GM12872 (cell line): ENCODE measurements around the gene LEP.

Source experiments
- TF ChIP-seq, protein P1 (sequence below): IDR thresholded peaks from 3 replicates; pipeline ENCODE4 v1.5.1; 2011; ENCODE audit warnings: low read depth, mild to moderate bottlenecking, low read length, moderate library complexity; ENCODE audit not compliant: insufficient read depth

LEP gene

DNA sequence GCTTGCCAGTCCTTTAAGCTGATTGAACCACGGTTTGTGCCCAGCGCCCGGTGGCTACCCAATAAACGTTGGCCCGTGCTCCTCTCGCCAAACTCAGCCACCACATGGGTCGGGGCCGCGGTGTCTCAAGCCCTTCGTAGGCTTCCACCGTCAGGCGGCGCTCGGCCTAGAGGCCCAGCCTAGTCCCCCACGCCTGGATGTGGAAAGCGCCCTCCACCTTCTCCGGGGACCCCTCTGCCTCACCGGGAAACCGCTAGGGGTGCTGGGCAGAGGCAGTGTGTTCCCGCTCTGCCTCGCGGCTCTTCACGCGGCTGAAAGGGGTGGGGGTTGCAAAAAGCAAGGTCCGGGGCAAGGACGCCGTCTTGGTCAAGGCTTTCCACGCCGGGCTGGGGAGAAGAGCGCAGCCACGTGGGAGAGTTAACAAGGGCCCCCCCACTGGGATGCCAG lies 29.8 kb downstream of the LEP start:
- TF ChIP-seq, protein P1, sequence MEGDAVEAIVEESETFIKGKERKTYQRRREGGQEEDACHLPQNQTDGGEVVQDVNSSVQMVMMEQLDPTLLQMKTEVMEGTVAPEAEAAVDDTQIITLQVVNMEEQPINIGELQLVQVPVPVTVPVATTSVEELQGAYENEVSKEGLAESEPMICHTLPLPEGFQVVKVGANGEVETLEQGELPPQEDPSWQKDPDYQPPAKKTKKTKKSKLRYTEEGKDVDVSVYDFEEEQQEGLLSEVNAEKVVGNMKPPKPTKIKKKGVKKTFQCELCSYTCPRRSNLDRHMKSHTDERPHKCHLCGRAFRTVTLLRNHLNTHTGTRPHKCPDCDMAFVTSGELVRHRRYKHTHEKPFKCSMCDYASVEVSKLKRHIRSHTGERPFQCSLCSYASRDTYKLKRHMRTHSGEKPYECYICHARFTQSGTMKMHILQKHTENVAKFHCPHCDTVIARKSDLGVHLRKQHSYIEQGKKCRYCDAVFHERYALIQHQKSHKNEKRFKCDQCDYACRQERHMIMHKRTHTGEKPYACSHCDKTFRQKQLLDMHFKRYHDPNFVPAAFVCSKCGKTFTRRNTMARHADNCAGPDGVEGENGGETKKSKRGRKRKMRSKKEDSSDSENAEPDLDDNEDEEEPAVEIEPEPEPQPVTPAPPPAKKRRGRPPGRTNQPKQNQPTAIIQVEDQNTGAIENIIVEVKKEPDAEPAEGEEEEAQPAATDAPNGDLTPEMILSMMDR: no peak

DNA sequence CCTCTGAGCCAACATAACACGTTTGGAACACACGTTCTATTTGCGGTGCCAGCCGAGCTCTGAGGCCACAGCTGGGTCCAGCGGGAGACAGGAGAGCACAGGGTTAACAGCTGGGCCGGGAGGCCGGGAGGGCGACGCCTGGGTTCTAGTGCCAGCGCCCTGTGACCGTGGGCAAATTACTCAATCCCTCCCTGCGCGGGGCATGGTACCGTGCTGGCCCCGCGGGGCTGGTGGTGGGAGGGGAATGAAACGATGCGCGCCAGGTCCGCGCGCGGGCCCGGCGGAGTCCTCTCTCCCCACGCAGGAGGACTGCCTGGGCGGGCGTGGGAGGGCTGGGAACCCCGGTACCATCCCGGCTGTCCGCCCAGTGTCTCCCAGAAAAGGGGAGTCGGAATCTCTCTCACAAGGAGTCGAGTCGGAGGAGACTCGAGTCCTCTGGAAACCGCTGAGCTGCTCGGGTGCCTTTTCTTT lies 30.4 kb downstream of the LEP start:
- TF ChIP-seq, protein P1: no peak

DNA sequence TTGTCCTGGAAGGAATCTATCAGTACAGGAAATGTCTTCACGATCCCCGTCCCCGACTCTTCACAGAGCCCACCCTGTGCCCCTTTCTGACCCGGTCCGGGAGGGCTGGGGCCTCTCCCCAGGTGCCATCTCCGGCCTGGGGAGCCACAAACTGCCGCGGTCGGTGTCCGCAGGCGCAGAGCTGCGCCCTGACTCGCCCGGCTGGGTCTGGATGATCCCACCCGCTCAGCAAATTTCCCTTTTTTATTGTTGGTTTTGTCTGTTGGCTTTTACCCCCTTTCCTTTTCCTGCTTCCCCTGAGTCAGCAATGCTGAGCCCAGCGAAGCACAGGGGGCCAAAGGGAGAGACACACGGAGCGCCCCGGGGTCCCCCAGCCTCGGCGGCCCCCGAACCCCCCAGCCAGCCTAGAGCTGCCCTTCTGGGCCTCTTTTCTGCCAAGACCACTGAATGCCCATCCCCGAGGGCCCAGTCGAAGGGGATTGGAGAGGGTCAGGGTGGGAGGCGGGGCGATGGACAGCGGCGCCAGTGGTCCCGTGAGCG lies 30.9 kb downstream of the LEP start:
- TF ChIP-seq, protein P1: no peak

DNA sequence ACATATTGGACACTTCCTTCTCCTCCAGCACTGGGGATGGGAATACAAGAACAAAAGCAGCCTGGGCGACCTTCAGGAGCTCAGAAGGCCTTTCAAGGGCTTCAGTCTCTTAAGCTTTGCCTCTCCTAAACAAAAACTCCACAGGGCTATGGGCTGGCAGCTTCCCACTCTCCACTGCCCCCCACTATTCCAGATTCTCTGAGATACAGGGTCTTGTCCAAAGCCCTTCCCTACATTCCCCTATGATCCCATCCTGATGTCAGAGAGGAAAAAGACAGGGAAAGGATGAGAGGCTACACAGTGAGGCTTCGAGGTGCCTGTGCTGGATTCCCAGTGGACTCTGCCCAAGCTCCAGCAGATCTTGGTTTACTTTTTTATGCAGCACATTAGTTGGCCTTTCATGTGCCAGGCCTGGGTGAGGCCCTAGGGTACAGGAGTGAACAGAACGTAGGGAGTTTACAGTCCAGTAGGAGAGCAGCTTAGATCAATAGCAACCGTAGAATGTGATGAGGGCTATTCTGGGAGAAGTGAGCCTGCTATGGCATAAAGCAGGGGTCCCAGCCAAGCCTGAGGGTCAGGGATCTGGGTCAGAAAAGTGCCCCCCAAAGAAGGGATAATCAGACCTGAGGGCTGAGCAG lies 33.3 kb downstream of the LEP start:
- TF ChIP-seq, protein P1: no peak

DNA sequence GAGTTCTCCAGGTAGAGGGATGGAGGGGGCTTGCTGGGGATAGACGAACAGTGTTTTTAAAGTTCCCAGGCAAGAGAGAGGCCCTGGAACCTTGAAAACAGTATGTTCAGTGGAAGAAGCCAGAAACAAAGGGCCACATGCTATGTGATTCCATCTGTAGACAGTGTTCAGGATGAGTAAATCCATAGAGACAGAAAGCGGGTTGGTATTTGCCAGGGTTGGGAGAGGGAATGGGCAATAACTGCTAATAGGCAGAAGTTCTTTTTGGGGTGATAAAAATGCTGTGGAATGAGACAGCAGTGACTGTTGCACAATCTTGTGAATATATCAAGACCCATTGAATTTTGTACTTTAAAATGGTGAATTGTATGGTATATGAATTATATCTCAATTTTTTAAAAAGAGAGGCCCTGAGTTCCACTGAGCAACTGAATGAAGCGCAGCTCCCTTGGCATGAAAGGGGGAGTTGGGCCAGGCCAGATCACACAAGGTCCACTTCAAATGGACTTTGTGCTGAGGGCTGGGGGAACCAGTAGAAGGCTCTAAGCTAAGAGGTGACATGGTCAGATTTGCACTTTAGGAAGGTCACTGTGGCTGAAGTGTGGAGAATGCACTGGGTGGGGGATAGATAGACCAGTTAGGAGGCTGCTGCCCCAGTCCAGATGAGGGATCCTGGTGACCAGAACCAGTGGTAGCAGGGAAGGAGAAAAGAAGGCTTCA lies 34.0 kb downstream of the LEP start:
- TF ChIP-seq, protein P1: no peak

DNA sequence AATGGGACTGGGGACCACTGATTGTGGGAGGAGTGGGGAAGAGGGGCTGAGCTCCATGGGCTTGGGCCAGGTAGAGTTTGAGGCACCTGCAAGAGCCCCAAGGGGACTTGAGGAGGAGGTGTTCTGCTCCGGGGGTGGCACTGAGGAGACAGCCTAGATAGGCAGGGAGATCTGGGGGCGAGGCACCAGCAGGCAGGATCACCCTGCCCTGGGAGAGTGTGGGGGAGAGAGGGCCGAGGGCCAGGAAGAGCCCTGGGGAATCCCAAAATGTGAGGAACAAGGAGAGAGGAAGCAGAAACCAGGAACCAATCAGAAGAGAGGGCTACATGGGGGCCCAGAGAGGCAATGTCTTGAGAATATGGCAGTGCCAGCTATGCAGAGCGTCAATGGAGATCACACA lies 34.6 kb downstream of the LEP start:
- TF ChIP-seq, protein P1: no peak

DNA sequence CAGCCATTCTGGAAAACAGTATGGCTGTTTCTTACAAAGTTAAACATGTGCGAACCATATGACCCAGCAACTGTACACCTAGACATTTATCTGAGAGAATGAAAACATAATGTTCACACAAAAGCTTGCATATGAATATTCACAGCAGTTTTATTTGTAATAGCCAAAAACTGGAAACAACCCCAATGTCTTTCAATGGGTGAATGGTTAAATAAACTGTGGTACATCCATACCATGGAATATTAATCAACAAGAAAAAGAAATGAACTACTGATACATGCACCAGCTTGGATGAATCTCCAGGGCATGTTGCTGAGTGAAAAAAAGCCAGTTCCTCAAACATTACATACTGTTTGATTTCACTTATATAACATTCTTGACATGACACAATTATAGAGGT lies 37.3 kb downstream of the LEP start:
- TF ChIP-seq, protein P1: no peak
